NOMO-1 treated with DMSO at 0.1 percent for 48 hours (cell line): ENCODE data around the gene ACR.

Source experiments
- DNase-seq: peaks from one replicate; lab custom pipeline; 2025; ENCODE audit not compliant: unreplicated experiment; lab: John Stamatoyannopoulos, UW

The ACR gene

GRCh38 chr22:50737728-50738648 lies at the start of gene ACR:
ACR (plus strand) TSS chr22:50738204; CDS start chr22:50738236, 32 bp downstream.
- DNase-seq, result no peak

DNA sequence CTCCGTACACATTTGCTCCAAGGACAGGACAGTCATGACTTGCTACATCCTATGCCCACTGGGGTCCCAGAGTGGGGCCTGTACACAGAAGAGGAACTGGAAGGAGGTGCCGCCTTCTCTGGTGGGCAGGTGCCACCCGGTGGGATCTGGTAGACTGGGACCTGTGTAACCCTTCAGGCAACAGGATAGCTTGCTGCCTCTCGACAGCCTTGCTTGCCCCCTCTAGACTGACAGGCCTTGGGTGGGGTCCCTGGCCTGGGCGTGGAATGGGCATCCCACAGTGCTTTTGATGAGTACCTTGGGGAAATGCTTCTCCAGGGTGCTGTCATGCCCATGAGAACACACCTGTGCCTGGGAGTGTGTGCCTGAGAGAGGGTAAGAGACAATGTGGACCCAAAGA lies 49.6 kb upstream of the ACR start:
- DNase-seq, result no peak

- DNase-seq, result peak; percentile 64
Measured at GRCh38 chr22:50691521-50691920, 46.5 kb upstream of the ACR start.

GRCh38 chr22:50693462-50693861 lies 44.5 kb upstream of the ACR start:
- DNase-seq, result peak; percentile 45

- DNase-seq, result peak; percentile 42
Measured at GRCh38 chr22:50694099-50694605, 43.9 kb upstream of the ACR start.

DNA sequence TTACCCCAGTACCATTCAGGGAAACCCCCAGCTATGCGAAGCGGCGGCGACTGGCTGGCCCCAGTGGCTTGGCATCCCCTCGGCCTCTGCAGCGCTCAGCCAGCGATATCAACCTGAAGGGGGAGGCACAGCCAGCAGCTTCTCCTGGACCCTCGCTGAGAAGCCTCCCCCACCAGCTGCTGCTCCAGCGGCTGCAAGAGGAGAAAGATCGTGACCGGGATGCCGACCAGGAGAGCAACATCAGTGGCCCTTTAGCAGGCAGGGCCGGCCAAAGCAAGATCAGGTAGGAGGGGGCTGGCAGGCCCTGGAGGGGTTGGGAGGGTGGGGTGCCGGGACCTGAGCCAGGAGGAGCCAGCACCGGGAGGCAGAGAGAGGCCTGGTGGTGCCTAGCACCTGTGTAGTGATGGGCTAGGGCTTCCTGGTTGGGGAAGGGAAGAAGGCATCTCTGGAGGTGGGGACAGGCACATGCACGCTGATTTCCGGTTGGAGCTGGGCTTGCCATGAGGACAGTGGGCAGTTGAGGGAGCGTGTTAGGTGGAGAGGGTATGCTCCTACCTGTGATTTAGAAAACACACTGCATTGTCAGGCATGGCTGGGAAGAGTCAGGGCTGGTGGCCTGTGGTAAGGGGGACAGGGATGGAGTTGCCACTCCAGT lies 43.1 kb upstream of the ACR start:
- no peak for DNase-seq

DNA sequence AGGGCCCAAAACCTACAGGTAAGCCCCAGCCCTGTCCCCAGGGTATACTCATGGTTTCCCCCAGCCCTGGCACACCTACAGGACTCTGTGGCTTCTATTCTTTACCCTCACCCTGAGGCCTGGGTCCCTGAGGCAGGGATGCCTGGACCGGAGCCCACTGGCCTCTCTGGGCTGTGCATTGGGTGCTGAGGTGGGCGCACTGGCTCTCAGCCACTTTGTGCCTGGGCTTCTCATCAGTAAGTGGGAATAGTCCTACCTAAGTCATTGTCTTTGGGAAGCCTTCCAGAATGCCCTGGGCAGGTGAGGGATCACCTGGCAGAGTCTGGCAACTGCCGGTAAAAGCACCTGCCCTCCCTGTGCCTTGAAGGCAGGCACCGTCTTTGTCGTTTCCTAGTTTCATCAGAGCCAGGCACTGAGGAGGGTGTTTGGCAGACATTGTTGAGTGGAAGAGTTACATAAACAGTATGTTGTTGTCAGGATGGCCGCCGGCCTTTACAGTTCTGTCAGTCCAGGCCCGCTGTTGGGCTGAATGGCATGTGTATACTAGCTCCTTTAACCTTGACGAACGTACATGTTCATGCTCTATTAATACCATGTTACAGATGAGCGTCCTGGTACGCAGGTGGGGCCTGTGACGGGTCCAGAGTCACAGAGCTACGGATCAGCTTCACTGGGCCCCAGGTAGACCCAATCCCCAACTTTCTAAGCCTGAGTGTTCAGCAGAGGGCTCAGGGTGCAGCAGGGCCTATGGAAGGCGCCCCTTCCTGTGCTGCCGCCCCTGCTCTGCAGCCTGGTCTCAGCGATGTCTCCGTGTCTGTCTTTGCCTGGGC lies 42.4 kb upstream of the ACR start:
- DNase-seq, result no peak

- DNase-seq, result no peak
Measured at GRCh38 chr22:50696251-50696798, 41.7 kb upstream of the ACR start.

DNA sequence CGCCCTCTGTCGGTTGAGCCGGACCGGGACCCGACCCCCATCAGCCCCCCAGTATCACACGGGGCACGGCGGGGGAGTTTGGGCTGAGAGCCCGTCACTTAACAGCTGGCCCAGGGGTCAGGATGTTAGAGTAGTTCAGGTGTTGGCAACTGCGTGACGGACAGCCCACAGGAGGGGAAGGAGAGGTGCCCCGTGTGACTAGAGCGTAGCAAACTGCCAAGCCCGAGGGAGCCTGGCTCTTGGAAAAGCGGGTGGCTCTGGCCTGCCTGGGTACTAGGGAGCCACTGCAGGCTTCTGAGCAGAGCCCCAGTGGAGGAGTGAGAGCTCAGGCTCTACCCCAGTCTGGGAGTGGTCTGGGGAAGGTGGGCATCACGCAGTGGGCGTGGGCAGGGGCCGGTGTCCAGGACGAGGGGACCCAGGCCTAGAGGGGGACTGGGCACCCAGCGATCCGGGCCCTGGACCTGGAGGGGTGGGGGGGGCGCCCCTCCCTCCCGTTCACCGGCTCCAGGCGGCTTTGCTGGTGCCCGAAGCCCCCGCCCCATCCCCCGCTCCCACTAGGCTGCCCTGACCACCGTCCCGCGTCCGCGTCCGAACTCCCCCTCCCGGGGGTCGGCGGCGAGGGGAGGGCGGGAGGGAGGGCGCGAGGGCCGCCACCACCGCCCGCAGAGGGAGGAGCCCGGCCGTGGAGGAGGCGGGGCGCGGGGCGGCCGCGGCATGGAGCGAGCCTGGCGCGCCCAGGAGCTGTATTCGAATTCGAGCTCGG lies 41.0 kb upstream of the ACR start:
- no peak for DNase-seq

GRCh38 chr22:50697667-50698506 lies 40.1 kb upstream of the ACR start:
- DNase-seq, result no peak

- DNase-seq, result no peak
Measured at GRCh38 chr22:50698546-50698945, 39.5 kb upstream of the ACR start.

DNA sequence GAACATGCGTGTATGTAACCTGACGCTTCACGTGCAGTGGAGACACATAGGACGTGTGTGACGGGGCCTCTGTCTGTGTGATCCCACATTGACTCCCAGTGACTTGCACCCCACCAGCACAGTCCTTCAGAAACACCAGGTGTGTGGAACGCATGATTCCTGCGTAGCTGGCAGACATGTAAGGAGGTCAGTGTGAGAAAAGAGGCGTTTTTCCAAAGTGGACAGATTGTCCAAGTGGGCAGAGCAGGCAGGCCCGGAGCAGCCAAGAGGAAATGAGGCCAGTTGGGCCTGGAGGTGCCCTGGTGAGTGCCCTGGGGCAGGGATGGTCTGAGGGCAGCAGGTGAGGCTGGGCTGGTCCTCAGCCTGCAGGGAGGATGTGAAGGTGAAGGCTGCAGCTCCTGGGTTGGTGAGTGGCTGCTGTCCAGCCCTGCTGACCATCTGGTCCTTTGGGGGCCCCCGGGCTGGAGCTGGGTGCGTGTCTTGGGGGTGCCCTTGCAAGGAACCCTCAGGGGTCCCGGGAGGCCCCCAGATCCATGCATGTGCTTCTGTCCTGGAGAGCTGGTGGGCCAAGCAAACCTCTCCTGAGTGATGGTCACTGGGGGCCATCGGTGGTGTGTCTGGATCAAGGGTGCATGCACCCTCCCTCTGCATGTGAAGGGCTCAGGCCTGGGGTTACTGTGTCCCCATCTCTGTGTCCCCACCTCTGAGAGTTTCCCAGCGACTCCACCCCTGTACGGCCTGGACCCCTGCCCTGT lies 38.8 kb upstream of the ACR start:
- no peak for DNase-seq

DNA sequence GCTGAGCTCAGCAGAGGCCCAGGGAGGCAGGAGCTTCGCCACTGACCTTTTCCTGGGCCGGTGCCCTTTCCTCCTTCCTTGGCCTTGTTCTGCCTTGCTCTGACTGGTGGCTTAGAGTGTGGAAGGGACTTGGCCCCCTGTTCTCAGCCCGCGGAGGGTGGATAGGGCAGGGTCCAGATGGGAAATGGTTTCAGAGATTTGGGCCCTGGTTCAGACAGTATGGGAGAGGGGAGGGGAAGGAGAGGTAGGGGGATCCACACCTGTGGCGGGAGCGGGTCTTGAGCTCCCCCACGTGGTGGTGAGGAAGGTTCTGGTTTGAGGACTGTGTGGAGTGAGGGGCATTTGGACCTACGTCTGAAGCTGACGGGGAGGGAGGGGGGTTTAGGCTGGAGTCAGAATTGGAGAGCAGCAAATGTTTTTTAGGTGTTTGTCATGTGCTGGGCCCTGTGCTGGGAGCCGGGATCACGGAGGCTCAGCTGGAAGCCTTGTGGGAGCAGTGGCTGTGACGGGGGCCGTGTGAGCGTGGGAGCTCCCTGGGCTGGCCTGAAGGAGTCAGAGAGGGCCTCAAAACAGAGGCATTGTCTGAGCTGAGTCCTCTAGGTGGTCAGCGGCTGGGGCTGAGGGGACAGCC lies 38.1 kb upstream of the ACR start:
- DNase-seq, result no peak

DNA sequence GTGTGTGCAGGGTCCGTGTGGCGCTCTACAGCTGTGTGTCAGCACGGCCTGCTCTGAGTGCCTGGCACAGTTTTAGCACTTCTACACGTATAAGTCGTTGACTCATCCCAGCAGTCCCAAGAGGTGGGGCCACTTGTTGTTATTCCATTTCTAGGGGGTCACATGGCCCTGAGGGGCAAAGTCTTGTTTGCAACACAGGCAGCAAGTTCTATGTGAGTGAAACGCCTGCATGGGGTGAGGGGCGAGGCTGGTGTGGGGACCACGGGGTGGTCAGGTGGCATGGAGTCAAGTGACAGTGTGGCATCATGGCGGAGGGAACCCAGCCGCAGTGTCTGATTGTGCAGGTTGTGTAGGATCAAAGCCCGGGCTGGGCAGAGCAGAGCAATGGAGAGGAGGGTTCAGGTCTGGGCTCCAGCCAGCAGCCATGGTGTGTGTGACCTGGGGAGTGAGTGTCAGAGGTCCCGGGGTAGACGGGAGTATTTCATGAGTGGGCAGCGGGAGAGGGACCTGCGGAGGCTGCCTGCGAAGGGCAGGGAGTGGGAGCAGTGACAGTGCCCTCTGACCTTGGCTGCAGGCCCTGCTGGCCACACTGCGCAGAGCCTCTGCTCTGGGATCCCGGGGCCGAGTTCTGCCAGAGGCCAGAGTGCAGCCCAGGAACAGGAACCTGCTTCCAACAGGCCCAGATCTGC lies 37.5 kb upstream of the ACR start:
- no peak for DNase-seq

DNA sequence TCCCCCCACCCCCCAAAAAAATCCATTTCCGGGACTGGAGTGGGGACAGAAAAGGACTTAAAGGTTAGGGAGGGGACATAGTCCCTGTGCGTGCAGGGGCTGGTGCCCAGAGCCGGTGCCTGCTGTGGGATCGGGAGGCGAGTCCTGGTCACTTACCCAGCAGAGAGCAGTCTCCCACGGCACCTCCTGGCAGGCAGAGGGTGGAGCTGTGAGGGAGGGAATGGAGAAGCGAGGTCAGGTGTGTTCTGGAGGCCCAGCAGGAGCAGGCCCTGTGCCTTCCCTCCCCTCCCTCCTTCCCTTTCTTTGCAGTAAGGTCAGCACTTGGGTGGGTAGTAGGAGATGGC lies 37.0 kb upstream of the ACR start:
- DNase-seq, result no peak

- DNase-seq, result no peak
Measured at GRCh38 chr22:50701428-50702154, 36.4 kb upstream of the ACR start.

- DNase-seq, result no peak
Measured at GRCh38 chr22:50702261-50702671, 35.7 kb upstream of the ACR start.
